Right kidney (tissue), 1 donor: ENCODE measurements around the gene ISOC1.

ENCODE experiments used
- DNase-seq: peaks from one replicate; pipeline ENCODE4 v3.0.0-alpha.2; 2016

Gene ISOC1

GRCh38 chr5:129122560-129122959, 28.0 kb downstream of the ISOC1 start:
- DNase-seq, result no peak

- DNase-seq, result no peak
These were observed 30.1 kb downstream of the ISOC1 start for GRCh38 chr5:129124608-129125007.

GRCh38 chr5:129125819-129126218, 31.3 kb downstream of the ISOC1 start:
- no peak for DNase-seq

- no peak for DNase-seq
These were observed 39.0 kb downstream of the ISOC1 start for GRCh38 chr5:129133553-129133952.

GRCh38 chr5:129135633-129136032, 41.1 kb downstream of the ISOC1 start:
- DNase-seq, result no peak

GRCh38 chr5:129137637-129138036, 43.1 kb downstream of the ISOC1 start:
- DNase-seq, result no peak

GRCh38 chr5:129141078-129141477, 46.5 kb downstream of the ISOC1 start:
- no peak for DNase-seq

GRCh38 chr5:129141696-129142095, 47.1 kb downstream of the ISOC1 start:
- DNase-seq, result no peak

- no peak for DNase-seq
These were observed 61.3 kb downstream of the ISOC1 start for GRCh38 chr5:129155876-129156275.

- DNase-seq, result no peak
These were observed 67.3 kb downstream of the ISOC1 start for GRCh38 chr5:129161830-129162229.
